H1 (cell line): ENCODE data around the gene DPY19L1. TPM values are rescaled to one million over a fixed set of nuclear protein-coding genes. Genes with fewer than 3 reads are reported as not detected.

Experiments
- JUND ChIP-seq: IDR thresholded peaks from 2 replicates; pipeline ENCODE4 v1.6.1; 2011; ENCODE audit warnings: mild to moderate bottlenecking, improper control_type of control experiment, low read length
- SAP30 ChIP-seq: fragments of 300-600 bp; sonication (generic); IDR thresholded peaks from 2 replicates; pipeline ENCODE4 v1.7.1; 2012; ENCODE audit warnings: low read length, moderate library complexity, mild to moderate bottlenecking, inconsistent platforms; ENCODE audit not compliant: insufficient read depth, insufficient replicate concordance
- YY1 ChIP-seq: IDR thresholded peaks from 2 replicates; pipeline ENCODE4 v1.6.1; 2011; ENCODE audit warnings: low read depth, mild to moderate bottlenecking, low read length
- ZNF274 ChIP-seq: IDR thresholded peaks from 2 replicates; pipeline ENCODE4 v1.7.0; 2012; ENCODE audit warnings: low read length, borderline replicate concordance; ENCODE audit errors: extremely low read depth
- polyA plus RNA-seq, 7 experiments: library from polyadenylated mRNA; depleted of rRNA in 3 of 7; stranded (reverse) in 5 of 7; unstranded in 2 of 7; fragments of >200 nt in 5 of 7; fragments of 200-250 nt in 2 of 7; gene quantifications; 1 replicate in 5 of 7; 2 replicates in 1 of 7; 4 replicates in 1 of 7; pipeline versions ENCODE4 v1.2.1 to v1.2.3, GENCODE V29; 2011 to 2013; ENCODE audit warnings: missing spikeins in 2 of 7, mixed read lengths in 2 of 7
- total RNA-seq: library from RNA; stranded (reverse); fragmentation: NEBNext Ultra II Directional; extraction: Animal tissue kit (Norgen Biotek cat#: 25700); gene quantifications from 2 replicates; pipeline ENCODE4 v1.2.1, GENCODE V29; 2021

DPY19L1 gene
- total and polyA plus RNA-seq, 2 of the 8 experiments (the other 6 are each of a cell fraction or from before 2014, with no cell fraction given): 14.1 to 23.3 TPM

- no peak for TF ChIP-seq YY1
- TF ChIP-seq SAP30: no peak
- no peak for TF ChIP-seq ZNF274
- TF ChIP-seq JUND: no peak
- TF ChIP-seq, all 59 proteins: peak for 0
Observed at GRCh38 chr7:34995757-34996156, 41.5 kb downstream of the DPY19L1 start (continued).
